CD4-positive, CD25-positive, alpha-beta regulatory T cell (primary cell): Measurements from ENCODE around the gene FOXK1. TPM values are rescaled to one million over a fixed set of nuclear protein-coding genes. Genes with fewer than 3 reads are reported as not detected.

ENCODE experiments used
- ATAC-seq, 2 donors: fragments of 150-1000 bp; cut with Tn5 transposase; one replicate each; pipeline ENCODE4 v1.10.0; 2021; ENCODE audit warnings: low read depth in 2 of 2, moderate number of reproducible peaks in 2 of 2, moderate library complexity in 1 of 2
- DNase-seq, 3 donors: peaks; one replicate each; pipeline versions ENCODE4 v3.0.0 to v3.0.0-alpha.2; 2012 to 2022; ENCODE audit warnings: mixed read lengths in 1 of 3
- H3K27ac ChIP-seq: one replicate; pipeline ENCODE4 v1.7.0; 2013; ENCODE audit warnings: mild to moderate bottlenecking, low read length; ENCODE audit not compliant: insufficient read depth, poor library complexity, severe bottlenecking
- H3K27me3 ChIP-seq: one replicate; pipeline ENCODE4 v1.7.0; 2013; ENCODE audit warnings: low read length; ENCODE audit not compliant: control insufficient read depth, insufficient read depth
- H3K36me3 ChIP-seq: one replicate; pipeline ENCODE4 v1.7.0; 2013; ENCODE audit warnings: mild to moderate bottlenecking, low read length, moderate library complexity; ENCODE audit not compliant: control insufficient read depth, insufficient read depth
- H3K4me1 ChIP-seq: 2 replicates; pipeline ENCODE4 v1.7.0; 2013; ENCODE audit warnings: mild to moderate bottlenecking, low read length; ENCODE audit not compliant: insufficient read depth, control insufficient read depth, poor library complexity, severe bottlenecking
- H3K4me3 ChIP-seq: one replicate; pipeline ENCODE4 v1.7.0; 2013; ENCODE audit warnings: low read depth, mild to moderate bottlenecking, low read length, moderate library complexity
- H3K9me3 ChIP-seq, 2 experiments: 1 replicate in 1 of 2; 2 replicates in 1 of 2; pipeline ENCODE4 v1.7.0; 2013; ENCODE audit warnings: low read length in 2 of 2, mild to moderate bottlenecking in 1 of 2, moderate library complexity in 1 of 2; ENCODE audit not compliant: control insufficient read depth in 2 of 2
- H3K27ac Mint-ChIP-seq, 3 donors: one replicate each; pipeline ENCODE4 v1.8.0; 2020 to 2022; ENCODE audit warnings: mild to moderate bottlenecking in 3 of 3, mixed read lengths in 3 of 3, moderate library complexity in 2 of 3
- H3K27me3 Mint-ChIP-seq: one replicate; pipeline ENCODE4 v1.8.0; 2022; ENCODE audit warnings: mild to moderate bottlenecking, mixed read lengths
- H3K36me3 Mint-ChIP-seq: one replicate; pipeline ENCODE4 v1.8.0; 2020; ENCODE audit warnings: mixed read lengths
- H3K4me1 Mint-ChIP-seq, 4 donors: one replicate each; pipeline ENCODE4 v1.8.0; 2020 to 2022; ENCODE audit warnings: mixed read lengths in 4 of 4, mild to moderate bottlenecking in 1 of 4
- H3K4me3 Mint-ChIP-seq, 4 donors: one replicate each; pipeline ENCODE4 v1.8.0; 2020 to 2022; ENCODE audit warnings: mild to moderate bottlenecking in 4 of 4, mixed read lengths in 4 of 4, moderate library complexity in 3 of 4
- H3K9me3 Mint-ChIP-seq, 7 donors: one replicate each; pipeline ENCODE4 v1.8.0; 2020 to 2022; ENCODE audit warnings: mixed read lengths in 7 of 7, mild to moderate bottlenecking in 3 of 7, moderate library complexity in 2 of 7
- polyA plus RNA-seq, 4 donors: library from polyadenylated mRNA; unstranded; fragments of 300-500 nt; fragmentation: Illumina TruSeq; gene quantifications; one replicate each; pipeline ENCODE4 v1.2.3, GENCODE V29; 2021
- total RNA-seq: library from RNA; stranded (reverse); gene quantifications from one replicate; pipeline ENCODE4 v1.2.3, GENCODE V29; 2022

FOXK1 gene
- total and polyA plus RNA-seq, 5 donors from 2014 or later, result 1.8 to 55.1 (median 2.7) TPM

- H3K27ac ChIP-seq, result no peak overlapping the region
- H3K9me3 ChIP-seq, result no peaks in the 10 kb centered on the region
- no peak for DNase-seq
- peaks cover 0 to 2% (median 0%) of the 10 kb centered on the region in 7 donors for H3K9me3 Mint-ChIP-seq
- no peak overlapping the region for H3K27ac Mint-ChIP-seq
- peaks cover 78% of the 10 kb centered on the region for H3K36me3 ChIP-seq
- H3K27me3 Mint-ChIP-seq, result no peaks in the 10 kb centered on the region
- H3K4me1 ChIP-seq, result no peaks in the 10 kb centered on the region
- no peak for ATAC-seq
- no peak overlapping the region for H3K4me3 ChIP-seq
- peaks cover 0 to 2% (median 0%) of the 10 kb centered on the region in 4 donors for H3K4me1 Mint-ChIP-seq
- H3K4me3 Mint-ChIP-seq, result no peak overlapping the region
- no peaks in the 10 kb centered on the region for H3K27me3 ChIP-seq
- H3K36me3 Mint-ChIP-seq, result peaks cover 33% of the 10 kb centered on the region
Observed at GRCh38 chr7:4759211-4759610, 77.1 kb downstream of the FOXK1 start.

- no peak for ATAC-seq
- H3K4me1 ChIP-seq, result no peaks in the 10 kb centered on the region
- no peaks in the 10 kb centered on the region for H3K9me3 ChIP-seq
- H3K4me3 ChIP-seq, result no peak overlapping the region
- Mint-ChIP-seq H3K27ac (no peak overlapping the region), H3K36me3 (peaks cover 30% of the 10 kb centered on the region), H3K4me3 (no peak overlapping the region), H3K4me1 (no peaks in the 10 kb centered on the region), H3K27me3 (no peaks in the 10 kb centered on the region), H3K9me3 (peaks cover 0 to 2% (median 0%) of the 10 kb centered on the region in 7 donors)
- H3K36me3 ChIP-seq, result peaks cover 64% of the 10 kb centered on the region
- H3K27ac ChIP-seq, result no peak overlapping the region
- no peaks in the 10 kb centered on the region for H3K27me3 ChIP-seq
- DNase-seq, result no peak
Observed at GRCh38 chr7:4760952-4761351, 78.9 kb downstream of the FOXK1 start.

GRCh38 chr7:4762121-4763055 lies 80.3 kb downstream of the FOXK1 start:
- Mint-ChIP-seq H3K4me1 (peaks cover 0 to 2% (median 0%) of the 10 kb centered on the region in 4 donors), H3K4me3 (no peak overlapping the region), H3K36me3 (peaks cover 26% of the 10 kb centered on the region), H3K27me3 (no peaks in the 10 kb centered on the region), H3K27ac (peak overlapping the region in 1 of 3 donors; percentile 25), H3K9me3 (peaks cover 0 to 4% (median 0%) of the 10 kb centered on the region in 7 donors)
- no peak overlapping the region for H3K27ac ChIP-seq
- no peak overlapping the region for H3K4me3 ChIP-seq
- no peaks in the 10 kb centered on the region for H3K9me3 ChIP-seq
- no peaks in the 10 kb centered on the region for H3K27me3 ChIP-seq
- peaks cover 56% of the 10 kb centered on the region for H3K36me3 ChIP-seq
- no peak for ATAC-seq
- no peak for DNase-seq
- no peaks in the 10 kb centered on the region for H3K4me1 ChIP-seq

DNA sequence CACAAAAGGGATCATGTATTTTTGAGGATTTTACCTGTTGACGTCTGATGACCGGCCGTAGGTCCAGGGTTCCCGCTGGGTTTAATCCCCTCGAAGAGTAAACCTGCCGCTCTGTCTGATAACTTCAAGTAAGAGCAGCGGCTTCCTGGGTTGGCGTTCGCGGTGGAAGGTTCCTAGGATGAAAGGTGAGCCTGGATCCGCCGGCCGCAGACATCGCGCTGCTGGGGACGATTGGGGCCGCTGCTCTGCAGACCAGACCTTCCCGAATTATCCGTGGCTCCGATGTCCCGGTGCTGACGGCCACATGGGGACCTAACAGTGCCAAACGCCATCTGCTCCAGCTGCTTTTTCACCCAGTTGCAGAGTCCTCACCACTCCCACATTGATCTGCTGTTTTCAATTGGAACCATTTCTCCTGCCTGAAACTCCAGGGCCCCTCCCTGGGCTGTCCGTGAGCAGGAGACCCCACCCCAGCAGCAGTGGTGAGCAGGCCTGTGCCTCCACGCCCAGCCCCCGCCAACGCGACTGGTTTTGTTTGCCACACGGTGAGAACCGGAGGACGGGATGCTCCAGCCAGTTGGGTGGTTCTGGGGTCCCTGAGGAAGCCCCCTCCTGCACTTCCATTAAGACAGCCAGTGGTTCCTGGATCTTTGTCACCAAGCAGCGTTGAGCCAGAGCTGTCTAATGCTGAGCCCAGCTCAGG lies 81.1 kb downstream of the FOXK1 start:
- Mint-ChIP-seq H3K27me3 (no peaks in the 10 kb centered on the region), H3K36me3 (peaks cover 22% of the 10 kb centered on the region), H3K9me3 (peaks cover 0 to 4% (median 0%) of the 10 kb centered on the region in 7 donors), H3K4me3 (no peak overlapping the region), H3K4me1 (peaks cover 0 to 2% (median 0%) of the 10 kb centered on the region in 4 donors), H3K27ac (no peak overlapping the region)
- no peaks in the 10 kb centered on the region for H3K9me3 ChIP-seq
- no peak overlapping the region for H3K4me3 ChIP-seq
- H3K4me1 ChIP-seq, result no peaks in the 10 kb centered on the region
- H3K36me3 ChIP-seq, result peaks cover 48% of the 10 kb centered on the region
- no peak for DNase-seq
- no peaks in the 10 kb centered on the region for H3K27me3 ChIP-seq
- H3K27ac ChIP-seq, result no peak overlapping the region
- ATAC-seq, result no peak

- no peaks in the 10 kb centered on the region for H3K27me3 ChIP-seq
- H3K4me1 ChIP-seq, result no peaks in the 10 kb centered on the region
- peaks cover 0 to 4% (median 0%) of the 10 kb centered on the region in 7 donors for H3K9me3 Mint-ChIP-seq
- H3K36me3 Mint-ChIP-seq, result peaks cover 20% of the 10 kb centered on the region
- no peaks in the 10 kb centered on the region for H3K9me3 ChIP-seq
- H3K27ac ChIP-seq, result no peak overlapping the region
- H3K4me3 ChIP-seq, result no peak overlapping the region
- no peak for DNase-seq
- peaks cover 0 to 2% (median 0%) of the 10 kb centered on the region in 4 donors for H3K4me1 Mint-ChIP-seq
- ATAC-seq, result no peak
- no peaks in the 10 kb centered on the region for H3K27me3 Mint-ChIP-seq
- H3K4me3 Mint-ChIP-seq, result no peak overlapping the region
- H3K36me3 ChIP-seq, result peaks cover 43% of the 10 kb centered on the region
- no peak overlapping the region for H3K27ac Mint-ChIP-seq
Observed at GRCh38 chr7:4763794-4764185, 81.7 kb downstream of the FOXK1 start.

DNA sequence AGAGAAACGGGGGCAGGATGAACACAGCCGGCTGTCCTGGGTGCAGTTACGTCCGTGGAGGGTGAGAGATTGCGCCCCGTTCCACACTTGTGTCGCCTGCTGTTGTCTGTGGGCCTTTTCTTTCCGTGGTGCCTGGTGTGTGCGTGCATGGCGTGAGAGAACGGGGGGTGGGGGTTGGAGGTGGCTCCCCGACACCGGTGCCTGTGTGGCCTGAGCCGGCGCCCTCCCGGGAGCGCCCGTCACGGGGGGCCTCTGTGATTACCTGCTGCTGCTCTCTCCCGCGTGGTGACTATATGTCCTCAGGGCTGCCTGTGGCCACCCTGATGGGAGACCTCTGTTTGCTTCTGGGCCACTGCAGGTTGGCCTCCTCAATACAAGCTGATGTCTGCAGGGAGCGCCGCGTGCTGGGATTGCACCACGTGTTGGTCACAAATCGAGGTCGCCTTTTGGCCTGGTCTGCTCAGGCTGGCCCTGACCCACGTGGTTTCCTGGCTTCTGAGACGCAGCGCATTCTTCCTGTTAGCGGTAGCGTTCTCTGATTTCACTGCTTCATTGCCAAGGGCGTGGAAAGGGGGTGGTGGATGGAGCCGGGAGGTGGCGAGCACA lies 82.4 kb downstream of the FOXK1 start:
- Histone ChIP-seq H3K27me3 (no peaks in the 10 kb centered on the region), H3K27ac (no peak overlapping the region), H3K9me3 (no peaks in the 10 kb centered on the region), H3K4me3 (no peak overlapping the region), H3K36me3 (peaks cover 40% of the 10 kb centered on the region), H3K4me1 (no peaks in the 10 kb centered on the region)
- Mint-ChIP-seq H3K4me3 (peak overlapping the region in 1 of 4 donors; percentile 44), H3K4me1 (peaks cover 0 to 2% (median 0%) of the 10 kb centered on the region in 4 donors), H3K27me3 (no peaks in the 10 kb centered on the region), H3K9me3 (peaks cover 0 to 4% (median 0%) of the 10 kb centered on the region in 7 donors), H3K36me3 (peaks cover 20% of the 10 kb centered on the region), H3K27ac (no peak overlapping the region)
- DNase-seq, result no peak
- ATAC-seq, result no peak

DNA sequence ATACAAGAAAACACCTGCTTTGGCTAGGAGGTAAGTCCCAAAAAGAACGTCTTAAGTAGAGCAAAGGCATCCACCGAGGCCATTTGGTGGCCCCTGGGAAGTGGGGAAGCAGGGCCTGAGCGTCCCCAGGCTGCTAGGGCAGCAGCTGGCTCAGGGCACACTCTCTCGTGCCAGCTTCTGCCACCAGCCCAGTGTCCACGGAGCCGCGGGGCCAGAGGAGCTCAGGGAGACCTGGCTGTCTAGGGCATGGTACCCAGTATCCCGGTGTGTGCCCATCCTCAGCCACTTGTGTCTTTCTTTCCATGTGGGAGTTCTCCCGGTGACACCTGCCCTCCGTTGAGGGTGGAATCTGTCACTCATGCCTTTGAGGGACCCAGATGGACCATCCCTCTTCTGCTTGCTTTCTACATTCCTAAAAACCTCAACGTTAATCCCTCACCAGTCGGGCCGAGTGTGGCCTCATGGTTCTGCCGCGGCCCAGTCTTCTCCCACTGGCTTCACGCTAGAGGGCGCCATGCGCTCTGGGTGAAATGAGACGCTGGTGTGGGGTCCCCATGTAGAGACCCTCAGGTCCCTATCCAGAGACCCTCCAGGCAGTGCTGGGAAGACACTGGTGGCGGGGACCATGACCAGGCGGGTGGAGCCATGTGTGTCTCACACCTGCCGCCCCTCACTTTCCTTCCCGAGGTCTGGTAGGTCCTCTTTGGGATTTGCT lies 83.8 kb downstream of the FOXK1 start:
- peaks cover 0 to 4% (median 0%) of the 10 kb centered on the region in 7 donors for H3K9me3 Mint-ChIP-seq
- no peak for DNase-seq
- H3K36me3 ChIP-seq, result peaks cover 31% of the 10 kb centered on the region

More for the DNA sequence above, 83.8 kb downstream of the FOXK1 start:
- Mint-ChIP-seq H3K4me3 (no peak overlapping the region), H3K27me3 (no peaks in the 10 kb centered on the region), H3K4me1 (peaks cover 0 to 2% (median under 1%) of the 10 kb centered on the region in 4 donors), H3K27ac (no peak overlapping the region), H3K36me3 (peaks cover 11% of the 10 kb centered on the region)
- Histone ChIP-seq H3K4me3 (no peak overlapping the region), H3K27ac (no peak overlapping the region), H3K27me3 (no peaks in the 10 kb centered on the region), H3K9me3 (no peaks in the 10 kb centered on the region), H3K4me1 (no peaks in the 10 kb centered on the region)
- ATAC-seq, result no peak
